ENCODE measurements around the gene PLEKHA7.
"Not testable (repeated sequence)": the region's sequence is repeated elsewhere in the genome, so short reads cannot be mapped to it uniquely, and the experiment has no call there.

The PLEKHA7 gene

DNA sequence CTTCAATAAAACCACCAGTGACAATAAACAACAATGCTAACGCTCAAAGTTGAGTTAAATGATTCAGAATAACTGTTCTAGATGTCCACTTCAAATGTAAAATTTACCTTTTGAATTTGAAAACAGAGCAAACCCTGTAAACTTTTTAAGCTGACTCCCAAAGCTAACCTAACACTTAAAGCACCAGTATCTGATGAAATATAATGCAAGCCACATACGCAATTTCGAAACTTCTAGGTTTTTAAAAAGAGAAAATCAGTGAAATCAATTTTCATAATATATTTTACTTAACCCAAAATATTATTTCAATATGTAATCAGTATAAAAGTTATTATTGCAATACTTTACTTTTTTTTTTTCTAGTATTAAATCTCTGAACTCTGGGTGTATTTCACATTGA, 71.3 kb downstream of the PLEKHA7 start:
- no peak for DNase-seq (ENCODE audit: low read depth in 1 of 2, low spot score in 1 of 2)

DNA sequence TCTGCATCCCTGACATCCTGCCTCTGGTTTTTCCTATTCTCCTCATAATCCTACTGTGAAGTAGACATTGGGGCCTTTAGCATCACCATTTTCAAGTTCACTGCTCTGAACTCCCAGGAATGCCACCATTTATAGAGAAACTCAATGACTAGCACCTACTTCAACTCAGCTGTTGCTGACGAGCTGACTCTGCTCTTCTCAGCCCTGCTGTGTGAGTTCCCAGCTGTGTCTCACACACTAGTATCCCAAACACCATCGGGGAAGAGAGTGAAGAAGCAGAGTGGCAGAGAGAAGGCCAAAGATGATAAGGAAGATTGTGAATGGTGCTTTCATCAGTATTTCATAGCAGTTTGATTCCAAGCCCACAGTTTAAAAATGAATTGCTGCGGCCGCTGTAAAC, 71.9 kb downstream of the PLEKHA7 start:
- DNase-seq (ENCODE audit: low read depth in 1 of 2, low spot score in 1 of 2), result no peak

DNA sequence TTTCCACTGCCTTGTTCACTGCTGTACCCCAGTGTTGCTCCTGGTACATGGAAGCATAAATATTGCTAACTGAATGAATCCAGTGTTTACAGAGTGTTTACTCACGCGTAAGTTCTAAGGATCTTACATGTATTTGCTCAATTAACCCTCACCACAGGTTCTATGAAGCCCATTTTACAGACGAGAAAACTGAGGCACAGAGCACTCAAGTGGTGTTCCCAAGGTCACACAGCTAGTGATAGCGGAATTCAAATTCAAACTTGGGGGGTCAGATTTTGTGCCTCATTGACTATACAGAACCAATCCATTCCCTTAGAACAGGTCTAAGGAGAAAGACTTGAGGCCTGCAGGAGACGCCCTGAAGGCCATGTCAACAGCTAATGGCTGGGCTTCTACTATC, 72.3 kb downstream of the PLEKHA7 start:
- DNase-seq (ENCODE audit: low read depth in 1 of 2, low spot score in 1 of 2), result no peak

- DNase-seq (ENCODE audit: low read depth in 1 of 2, low spot score in 1 of 2), result no peak
Measured at GRCh38 chr11:16938061-16938460, 76.2 kb downstream of the PLEKHA7 start.

- no peak for DNase-seq (ENCODE audit: low read depth in 1 of 2, low spot score in 1 of 2)
Measured at GRCh38 chr11:16936643-16937042, 77.6 kb downstream of the PLEKHA7 start.

- no peak for DNase-seq (ENCODE audit: low read depth in 1 of 2, low spot score in 1 of 2)
Measured at GRCh38 chr11:16935518-16936302, 78.5 kb downstream of the PLEKHA7 start.

- DNase-seq (ENCODE audit: low read depth in 1 of 2, low spot score in 1 of 2), result no peak
Measured at GRCh38 chr11:16933756-16934603, 80.2 kb downstream of the PLEKHA7 start.

DNA sequence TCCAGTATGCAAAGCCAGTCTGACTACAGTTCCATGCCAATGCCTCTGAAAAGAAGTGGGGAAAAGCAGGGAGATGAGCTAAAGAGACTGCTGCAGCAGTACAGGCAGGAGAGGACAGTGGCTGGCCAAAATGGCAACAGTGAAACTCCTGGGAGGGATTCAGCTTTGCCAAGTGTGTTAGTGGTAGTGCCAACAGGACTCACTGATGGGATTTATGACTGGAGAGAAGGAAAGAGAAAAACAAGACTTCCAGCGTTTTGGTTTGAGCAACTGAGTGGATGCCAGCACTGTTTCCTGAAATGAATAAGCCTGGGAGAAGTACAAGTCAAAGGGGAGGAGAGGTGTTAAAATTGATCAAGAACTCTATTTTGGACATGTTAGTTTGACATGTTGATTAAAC, 80.9 kb downstream of the PLEKHA7 start:
- DNase-seq (ENCODE audit: low read depth in 1 of 2, low spot score in 1 of 2), result no peak

GRCh38 chr11:16928044-16928443, 86.2 kb downstream of the PLEKHA7 start:
- DNase-seq (ENCODE audit: low read depth in 1 of 2, low spot score in 1 of 2), result no peak

DNA sequence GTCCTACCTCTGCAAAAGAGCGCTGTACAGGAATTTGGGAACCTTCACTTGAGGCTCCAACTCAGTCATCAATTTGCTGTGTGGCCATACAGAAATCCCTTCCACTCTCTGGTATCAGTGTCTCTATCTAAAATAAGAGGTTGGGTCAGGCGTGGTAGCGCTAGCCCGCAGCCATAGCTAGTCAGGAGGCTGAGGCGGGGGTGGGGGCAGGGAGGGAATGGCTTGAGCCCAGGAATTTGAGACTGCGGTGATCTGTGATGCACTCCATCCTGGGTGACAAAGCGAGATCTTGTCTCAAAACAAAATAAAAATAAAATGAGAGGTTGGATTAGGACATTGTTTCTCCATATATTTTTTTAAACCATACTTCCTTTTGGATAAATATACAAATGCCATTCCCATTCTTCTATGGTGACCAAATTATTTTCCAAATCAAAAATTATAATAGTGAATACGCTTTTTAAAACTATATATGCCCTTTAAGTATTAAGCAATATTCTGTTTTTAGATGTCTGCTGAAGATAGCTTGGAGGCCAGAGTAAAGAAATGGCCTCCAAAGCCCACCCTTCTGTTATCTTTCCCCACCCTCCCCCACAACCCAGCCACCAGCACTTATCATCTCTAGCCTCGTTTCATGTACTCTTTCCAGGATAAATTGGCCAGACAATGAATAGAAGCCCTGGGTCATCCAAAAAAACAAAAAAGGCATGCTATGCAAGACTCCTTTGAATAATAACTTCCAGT, 87.2 kb downstream of the PLEKHA7 start:
- no peak for DNase-seq (ENCODE audit: low read depth in 1 of 2, low spot score in 1 of 2)

DNA sequence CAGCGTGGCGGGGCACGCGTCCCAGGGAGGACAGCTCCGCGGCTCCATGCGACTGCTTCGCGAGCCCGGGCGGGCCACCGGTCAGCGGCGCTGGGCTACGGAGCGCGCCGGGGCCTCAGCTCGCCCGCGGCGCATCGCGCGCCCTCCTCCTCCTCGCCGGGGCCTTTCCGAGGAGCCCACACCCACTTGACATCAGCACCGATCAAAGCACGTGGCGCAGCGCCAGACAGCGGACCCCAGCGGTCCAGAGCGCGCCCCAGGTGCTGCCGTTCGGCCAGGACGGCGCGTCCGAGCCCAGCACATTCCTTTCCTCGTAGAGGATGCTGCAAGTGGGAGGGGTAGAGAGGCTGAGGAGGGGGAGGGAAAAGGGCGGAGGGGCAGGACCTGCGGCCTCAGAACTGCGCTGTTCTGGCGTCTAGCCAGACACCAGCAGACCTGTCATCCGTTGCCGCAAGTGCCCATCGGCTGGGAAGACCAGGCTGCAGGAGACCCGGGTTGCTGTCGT, 88.6 kb downstream of the PLEKHA7 start:
- no peak for DNase-seq (ENCODE audit: low read depth in 1 of 2, low spot score in 1 of 2)

- DNase-seq (ENCODE audit: low read depth in 1 of 2, low spot score in 1 of 2), result no peak
Measured at GRCh38 chr11:16924826-16925560, 89.2 kb downstream of the PLEKHA7 start.

DNA sequence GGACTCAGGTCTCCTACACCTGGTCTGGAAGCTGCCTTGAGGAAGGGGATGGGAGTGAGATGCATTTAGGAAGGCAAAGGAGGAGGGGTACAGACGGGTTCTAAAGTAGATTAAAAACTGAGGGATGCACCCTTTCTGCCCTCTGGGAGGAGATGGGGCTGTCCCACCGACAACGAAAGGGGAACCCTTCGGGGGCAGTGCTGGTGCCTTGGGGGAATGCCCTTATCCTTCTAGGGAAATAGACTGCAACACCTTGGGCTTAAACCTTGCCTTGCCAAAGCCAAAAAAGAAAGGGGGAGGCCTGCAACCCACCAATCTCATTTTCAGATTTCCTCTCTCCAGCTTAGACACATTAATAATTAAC, 89.8 kb downstream of the PLEKHA7 start:
- no peak for DNase-seq (ENCODE audit: low read depth in 1 of 2, low spot score in 1 of 2)

DNA sequence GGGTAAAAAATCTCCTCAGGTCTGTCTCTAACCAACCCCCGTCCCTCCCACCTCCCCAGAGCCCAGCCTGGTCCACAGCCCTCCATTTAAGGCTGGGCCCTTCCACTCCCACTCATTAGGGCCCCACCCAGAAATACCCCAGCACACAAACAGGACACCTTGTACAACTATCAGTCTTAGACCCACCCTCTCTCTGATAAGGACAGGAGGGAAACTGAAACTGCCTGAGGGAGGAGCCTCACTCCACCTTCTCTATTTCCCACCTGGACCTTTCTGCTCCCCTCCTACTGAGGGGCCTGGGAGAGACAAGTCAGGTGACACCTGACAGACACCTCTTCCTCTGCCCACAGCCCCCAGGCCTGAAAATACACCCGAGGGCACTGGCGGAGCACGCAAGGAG, 90.2 kb downstream of the PLEKHA7 start:
- DNase-seq (ENCODE audit: low read depth in 1 of 2, low spot score in 1 of 2), result no peak

DNA sequence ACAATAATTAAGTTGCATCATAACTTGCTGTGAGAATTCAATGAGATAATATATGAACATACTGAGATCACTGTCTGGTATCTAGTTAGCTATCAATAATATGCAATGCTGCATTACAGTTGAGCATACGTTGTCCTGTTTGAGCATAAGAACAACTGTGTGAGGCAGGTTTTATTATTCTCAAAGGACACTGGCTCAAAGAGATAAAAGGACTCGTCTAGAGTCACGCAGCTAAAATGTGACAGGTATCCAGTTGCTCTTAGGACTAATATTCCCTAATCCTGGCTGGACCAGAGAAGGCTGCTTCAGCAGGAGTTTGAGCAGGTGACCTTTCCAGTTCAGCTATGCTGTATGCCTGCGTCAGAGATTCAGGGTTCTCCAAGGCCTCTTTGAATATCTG, 92.5 kb downstream of the PLEKHA7 start:
- DNase-seq (ENCODE audit: low read depth in 1 of 2, low spot score in 1 of 2), result no peak

GRCh38 chr11:16921019-16921418, 93.2 kb downstream of the PLEKHA7 start:
- no peak for DNase-seq (ENCODE audit: low read depth in 1 of 2, low spot score in 1 of 2)

GRCh38 chr11:16920559-16920958, 93.7 kb downstream of the PLEKHA7 start:
- DNase-seq (ENCODE audit: low read depth in 1 of 2, low spot score in 1 of 2), result no peak

DNA sequence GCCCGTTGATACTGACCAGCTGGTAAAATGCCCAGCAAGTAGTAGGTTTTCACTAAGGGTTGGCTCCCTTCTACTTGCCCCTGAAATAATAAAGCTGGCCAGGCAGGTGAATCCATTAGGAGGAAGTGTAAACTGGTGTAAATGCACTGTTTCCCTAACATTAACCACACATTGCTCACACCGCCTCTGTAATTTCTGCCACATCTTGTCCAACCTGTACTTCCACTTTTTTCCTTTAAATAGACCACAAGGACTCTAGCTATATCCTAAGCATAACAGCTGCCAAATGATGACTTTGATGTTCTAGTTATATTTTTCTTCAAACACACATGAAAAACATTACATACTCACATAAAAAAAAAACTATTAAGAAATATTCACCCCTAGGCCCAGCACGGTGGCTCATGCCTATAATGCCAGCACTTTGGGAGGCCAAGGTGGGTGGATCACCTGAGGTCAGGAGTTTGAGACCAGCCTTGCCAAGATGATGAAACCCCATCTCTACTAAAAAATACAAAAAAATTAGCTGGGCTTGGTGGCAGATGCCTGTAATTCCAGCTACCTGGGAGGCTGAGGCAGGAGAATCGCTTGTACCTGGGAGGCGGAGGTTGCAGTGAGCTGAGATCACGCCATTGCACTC, 95.6 kb downstream of the PLEKHA7 start:
- not testable (repeated sequence) for DNase-seq (ENCODE audit: low read depth in 1 of 2, low spot score in 1 of 2)

GRCh38 chr11:16917941-16918340, 96.3 kb downstream of the PLEKHA7 start:
- no peak for DNase-seq (ENCODE audit: low read depth in 1 of 2, low spot score in 1 of 2)

DNA sequence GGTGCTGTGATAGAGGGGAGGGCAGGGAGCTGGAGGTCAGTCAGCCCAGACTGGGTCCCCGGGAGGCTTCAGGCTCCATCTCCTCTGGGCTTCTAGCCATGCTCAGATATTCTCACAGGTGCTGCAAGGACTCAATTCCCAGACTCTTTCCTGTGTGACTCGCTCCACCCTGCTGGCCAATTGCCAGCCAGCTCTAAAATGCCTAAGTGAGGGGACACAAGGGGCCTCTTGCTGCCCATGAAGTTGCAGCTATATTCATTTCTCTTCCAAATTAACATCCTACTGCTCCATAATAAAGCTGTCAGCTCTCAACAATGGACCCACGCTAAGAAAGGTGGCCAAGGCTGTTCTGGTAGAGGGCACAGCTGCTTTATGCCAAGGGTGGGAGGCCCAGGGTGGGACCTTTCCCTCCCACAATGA, 101.5 kb downstream of the PLEKHA7 start:
- DNase-seq (ENCODE audit: low read depth in 1 of 2, low spot score in 1 of 2), result no peak
